NCI-H774 (cell line): ENCODE results near the gene CIC.
A peak's percentile ranks its signal among the peaks of the same experiment; 100 is the strongest.

ENCODE experiments used
- DNase-seq: peaks from one replicate; lab custom pipeline; 2025; lab: John Stamatoyannopoulos, UW

CIC gene

GRCh38 chr19:42277821-42278451, 8.9 kb downstream of the CIC start:
- no peak for DNase-seq

- no peak for DNase-seq
These were observed 9.6 kb downstream of the CIC start for GRCh38 chr19:42278452-42279154.

GRCh38 chr19:42279155-42279901, 10.3 kb downstream of the CIC start:
- no peak for DNase-seq

- peak; percentile 85 for DNase-seq
These were observed 11.1 kb downstream of the CIC start for GRCh38 chr19:42279902-42280814.

GRCh38 chr19:42280815-42281145, 11.7 kb downstream of the CIC start:
- no peak for DNase-seq

GRCh38 chr19:42281146-42281826, 12.2 kb downstream of the CIC start:
- no peak for DNase-seq

- DNase-seq = no peak
These were observed 13.0 kb downstream of the CIC start for GRCh38 chr19:42281827-42282762.

- no peak for DNase-seq
These were observed 13.8 kb downstream of the CIC start for GRCh38 chr19:42282819-42283187.

GRCh38 chr19:42283188-42284065, 14.4 kb downstream of the CIC start:
- DNase-seq = peak; percentile 94

GRCh38 chr19:42284066-42284501, 15.0 kb downstream of the CIC start:
- peak; percentile 84 for DNase-seq

GRCh38 chr19:42284591-42285341, 15.7 kb downstream of the CIC start:
- DNase-seq = no peak

- no peak for DNase-seq
These were observed 16.5 kb downstream of the CIC start for GRCh38 chr19:42285541-42285941.

GRCh38 chr19:42285988-42286348, 16.9 kb downstream of the CIC start:
- no peak for DNase-seq

GRCh38 chr19:42286349-42287016, 17.4 kb downstream of the CIC start:
- DNase-seq = no peak

GRCh38 chr19:42287017-42287826, 18.2 kb downstream of the CIC start:
- DNase-seq = no peak

GRCh38 chr19:42287827-42288107, 18.7 kb downstream of the CIC start:
- DNase-seq = no peak

- DNase-seq = no peak
These were observed 19.3 kb downstream of the CIC start for GRCh38 chr19:42288387-42288786.
